ENCODE measurements around the gene SEPTIN3. TPM values are rescaled to one million over a fixed set of nuclear protein-coding genes. Genes with fewer than 3 reads are reported as not detected.

SEPTIN3 gene
- total RNA-seq, 2 donors from 2014 or later: 0.46 to 2.3 TPM

- H3K9me3 ChIP-seq: no peaks in the 10 kb centered on the region
- H3K36me3 ChIP-seq: no peaks in the 10 kb centered on the region
- H3K27me3 ChIP-seq (replicated peaks; ENCODE audit: insufficient read depth): no peaks in the 10 kb centered on the region
- intact Hi-C loops (cut with DNase I): no loop called here
- WGBS: 92% methylated on average over 14 of the region's 14 CpGs
- peaks cover 4% of the 10 kb centered on the region for H3K4me1 ChIP-seq (replicated peaks)
- no peak for TF ChIP-seq POLR2AphosphoS5 (IDR thresholded peaks at IDR 0.05)
- TF ChIP-seq POLR2A (IDR thresholded peaks at IDR 0.05): no peak
- TF ChIP-seq, protein P1, sequence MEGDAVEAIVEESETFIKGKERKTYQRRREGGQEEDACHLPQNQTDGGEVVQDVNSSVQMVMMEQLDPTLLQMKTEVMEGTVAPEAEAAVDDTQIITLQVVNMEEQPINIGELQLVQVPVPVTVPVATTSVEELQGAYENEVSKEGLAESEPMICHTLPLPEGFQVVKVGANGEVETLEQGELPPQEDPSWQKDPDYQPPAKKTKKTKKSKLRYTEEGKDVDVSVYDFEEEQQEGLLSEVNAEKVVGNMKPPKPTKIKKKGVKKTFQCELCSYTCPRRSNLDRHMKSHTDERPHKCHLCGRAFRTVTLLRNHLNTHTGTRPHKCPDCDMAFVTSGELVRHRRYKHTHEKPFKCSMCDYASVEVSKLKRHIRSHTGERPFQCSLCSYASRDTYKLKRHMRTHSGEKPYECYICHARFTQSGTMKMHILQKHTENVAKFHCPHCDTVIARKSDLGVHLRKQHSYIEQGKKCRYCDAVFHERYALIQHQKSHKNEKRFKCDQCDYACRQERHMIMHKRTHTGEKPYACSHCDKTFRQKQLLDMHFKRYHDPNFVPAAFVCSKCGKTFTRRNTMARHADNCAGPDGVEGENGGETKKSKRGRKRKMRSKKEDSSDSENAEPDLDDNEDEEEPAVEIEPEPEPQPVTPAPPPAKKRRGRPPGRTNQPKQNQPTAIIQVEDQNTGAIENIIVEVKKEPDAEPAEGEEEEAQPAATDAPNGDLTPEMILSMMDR (IDR thresholded peaks at IDR 0.05): no peak
- no peak for DNase-seq (ENCODE audit: low spot score)
- no peak overlapping the region for H3K4me3 ChIP-seq
- no peak overlapping the region for H3K27ac ChIP-seq
Observed at GRCh38 chr22:41923595-41924276, 45.5 kb upstream of the SEPTIN3 start.

- peak; percentile 43 for DNase-seq (ENCODE audit: low spot score)
- Histone ChIP-seq H3K36me3 (no peaks in the 10 kb centered on the region), H3K27ac (no peak overlapping the region), H3K9me3 (no peaks in the 10 kb centered on the region), H3K27me3 (replicated peaks; ENCODE audit: insufficient read depth) (no peaks in the 10 kb centered on the region), H3K4me3 (peak overlapping the region; percentile 29 to 36), H3K4me1 (replicated peaks) (peaks cover 4% of the 10 kb centered on the region)
- WGBS: 9% methylated on average over 34 of the region's 48 CpGs
- intact Hi-C loops (cut with DNase I): no loop called here
- TF ChIP-seq POLR2A (IDR thresholded peaks at IDR 0.05): no peak
- TF ChIP-seq, protein P1 (IDR thresholded peaks at IDR 0.05): peak in 3 of 4 experiments; percentile 37 to 80 (median 61)
Observed at GRCh38 chr22:41925783-41926460, 43.3 kb upstream of the SEPTIN3 start.

DNA sequence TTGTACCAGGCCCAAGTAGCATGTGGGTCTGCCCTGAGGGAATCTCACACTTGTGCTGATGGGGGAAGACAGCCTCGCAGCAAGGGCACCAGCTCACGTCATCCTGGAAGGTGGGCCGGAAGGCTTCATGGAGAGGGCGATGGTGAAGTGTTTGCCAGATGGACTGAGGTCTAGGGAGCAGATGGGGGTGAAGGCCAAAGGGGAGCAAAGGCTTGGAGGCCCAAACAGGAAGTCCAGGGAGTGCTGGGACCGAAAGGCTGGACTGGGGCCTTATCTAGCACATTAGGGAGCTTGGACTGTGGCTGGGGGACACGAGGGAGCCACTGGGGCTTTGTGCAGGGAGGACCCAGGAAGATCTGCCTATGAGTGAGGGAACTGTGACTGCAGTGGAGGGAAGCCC lies 41.4 kb upstream of the SEPTIN3 start:
- no peaks in the 10 kb centered on the region for H3K9me3 ChIP-seq
- no peaks in the 10 kb centered on the region for H3K27me3 ChIP-seq (replicated peaks; ENCODE audit: insufficient read depth)
- peaks cover 4% of the 10 kb centered on the region for H3K4me1 ChIP-seq (replicated peaks)
- WGBS: 90% methylated on average over 6 of the region's 6 CpGs
- TF ChIP-seq, protein P1 (IDR thresholded peaks at IDR 0.05): no peak
- TF ChIP-seq POLR2A (IDR thresholded peaks at IDR 0.05) (no peak), POLR2AphosphoS5 (IDR thresholded peaks at IDR 0.05) (no peak)
- H3K27ac ChIP-seq: no peak overlapping the region
- intact Hi-C loops (cut with DNase I): no loop called here
- no peaks in the 10 kb centered on the region for H3K36me3 ChIP-seq
- no peak overlapping the region for H3K4me3 ChIP-seq
- no peak for DNase-seq (ENCODE audit: low spot score)

DNA sequence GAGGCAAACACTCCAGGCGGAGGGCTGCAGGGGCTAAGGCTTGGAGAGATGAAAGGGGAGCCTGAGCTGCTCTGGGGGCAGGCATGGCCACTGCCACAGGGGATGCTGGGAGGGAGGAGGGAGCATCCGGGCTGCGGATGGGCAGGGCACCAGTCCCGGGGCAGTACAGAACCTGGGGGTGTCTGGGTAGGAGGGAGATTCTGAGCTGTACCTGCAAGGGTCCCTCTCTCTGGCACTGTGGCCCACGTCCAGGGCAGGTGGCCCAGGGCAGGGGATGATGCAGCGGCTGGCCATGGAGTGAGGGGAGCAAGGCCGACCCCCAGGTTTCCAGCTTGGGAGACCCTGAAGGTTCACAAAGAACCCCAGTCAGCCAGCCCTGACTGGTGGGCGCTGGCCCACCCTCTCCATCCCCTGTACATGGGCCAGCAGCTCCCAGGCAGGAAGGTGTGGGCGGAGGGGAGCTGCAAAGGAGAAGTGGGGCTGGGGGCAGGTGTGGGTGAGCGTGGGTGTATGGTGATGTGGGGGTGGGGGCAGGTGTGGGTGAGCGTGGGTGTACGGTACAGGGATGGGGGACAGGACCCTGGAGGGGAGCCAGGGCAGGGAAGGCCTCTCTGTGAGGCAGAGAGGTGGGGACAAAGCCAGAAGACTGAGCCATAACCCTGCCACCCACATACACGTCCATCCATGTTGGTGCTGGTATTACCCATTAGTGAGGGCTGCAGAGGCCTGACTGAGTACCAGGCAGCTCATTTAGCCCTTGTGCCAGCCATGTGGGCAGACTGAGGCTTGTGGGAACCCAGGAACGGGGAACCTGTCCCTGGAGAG lies 40.4 kb upstream of the SEPTIN3 start:
- Histone ChIP-seq H3K36me3 (no peaks in the 10 kb centered on the region), H3K9me3 (no peaks in the 10 kb centered on the region), H3K27me3 (replicated peaks; ENCODE audit: insufficient read depth) (no peaks in the 10 kb centered on the region), H3K27ac (no peak overlapping the region), H3K4me3 (no peak overlapping the region), H3K4me1 (replicated peaks) (peaks cover 4% of the 10 kb centered on the region)
- no peak for DNase-seq (ENCODE audit: low spot score)
- TF ChIP-seq, protein P1 (IDR thresholded peaks at IDR 0.05): no peak
- no peak for TF ChIP-seq POLR2A (IDR thresholded peaks at IDR 0.05)
- no peak for TF ChIP-seq POLR2AphosphoS5 (IDR thresholded peaks at IDR 0.05)
- intact Hi-C loops (cut with DNase I): no loop called here
- 79% methylated on average over 14 of the region's 14 CpGs for WGBS

All from prostate gland (tissue), 2 donors.